ENCODE measurements around the gene ZNF768. TPM values are rescaled to one million over a fixed set of nuclear protein-coding genes. Genes with fewer than 3 reads are reported as not detected.
A peak's percentile ranks its signal among the peaks of the same experiment; 100 is the strongest.

ZNF768 gene
- total RNA-seq (ENCODE audit: insufficient read depth, low replicate concordance) = 14.7 TPM

DNA sequence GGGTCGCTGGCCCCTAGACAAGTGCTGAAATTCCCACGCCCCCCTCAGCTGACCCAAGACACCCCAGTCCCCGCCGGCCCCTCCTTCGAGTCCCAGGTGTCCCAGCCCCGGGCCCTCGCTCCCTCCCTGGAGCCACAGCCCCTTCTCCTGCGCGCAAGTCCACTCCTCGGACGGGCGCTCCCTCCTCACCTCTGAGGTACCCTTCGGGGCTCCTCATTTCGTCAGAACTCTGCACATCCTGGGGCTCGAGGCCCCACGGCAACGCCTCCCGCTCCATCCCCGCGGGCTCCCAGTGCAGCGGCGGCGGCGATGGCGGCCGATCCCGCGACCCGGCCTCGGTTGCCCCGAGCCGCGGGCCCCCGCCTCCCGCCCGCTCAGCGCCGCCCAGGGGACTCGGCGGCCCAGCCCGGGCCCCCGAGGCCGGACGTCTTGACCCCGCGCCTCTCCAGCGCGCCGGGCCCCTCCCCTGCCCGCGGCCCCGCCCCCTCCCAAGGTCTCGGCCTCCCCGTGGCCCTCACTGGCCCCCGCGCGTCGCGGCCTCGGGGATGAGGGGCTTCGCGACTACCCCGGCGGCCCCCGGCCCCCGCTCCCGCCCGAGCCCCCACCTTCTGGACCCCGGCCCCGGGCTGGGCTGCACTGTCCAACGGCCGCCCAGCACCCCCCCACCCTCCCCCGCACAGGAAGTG lies at the start of gene ZNF768:
Gene ZNF768 (minus strand): TSS at position 430 of the 686 bp plus-strand sequence. CDS start 153 bp downstream, at position 277.
- peak; percentile 31 for DNase-seq (ENCODE audit: low spot score)

DNA sequence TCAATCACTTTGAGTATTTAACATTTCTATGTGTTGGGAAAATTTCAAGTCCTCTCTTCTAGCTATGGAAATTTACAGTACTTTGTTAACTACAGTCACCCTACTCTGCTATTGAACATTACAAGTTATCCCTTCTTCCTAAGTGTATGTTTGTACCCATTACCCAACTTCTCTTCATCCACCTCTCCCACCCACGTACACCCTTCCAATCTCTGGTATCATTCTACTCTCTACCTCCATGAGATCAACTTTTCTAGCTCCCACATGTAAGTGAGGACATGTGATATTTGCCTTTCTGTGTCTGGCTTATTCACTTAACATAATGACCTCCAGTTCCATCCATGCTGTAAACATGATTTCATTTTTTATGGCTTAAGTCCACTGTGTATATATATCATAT lies 48.3 kb upstream of the ZNF768 start:
- no peak for DNase-seq (ENCODE audit: low spot score)

DNA sequence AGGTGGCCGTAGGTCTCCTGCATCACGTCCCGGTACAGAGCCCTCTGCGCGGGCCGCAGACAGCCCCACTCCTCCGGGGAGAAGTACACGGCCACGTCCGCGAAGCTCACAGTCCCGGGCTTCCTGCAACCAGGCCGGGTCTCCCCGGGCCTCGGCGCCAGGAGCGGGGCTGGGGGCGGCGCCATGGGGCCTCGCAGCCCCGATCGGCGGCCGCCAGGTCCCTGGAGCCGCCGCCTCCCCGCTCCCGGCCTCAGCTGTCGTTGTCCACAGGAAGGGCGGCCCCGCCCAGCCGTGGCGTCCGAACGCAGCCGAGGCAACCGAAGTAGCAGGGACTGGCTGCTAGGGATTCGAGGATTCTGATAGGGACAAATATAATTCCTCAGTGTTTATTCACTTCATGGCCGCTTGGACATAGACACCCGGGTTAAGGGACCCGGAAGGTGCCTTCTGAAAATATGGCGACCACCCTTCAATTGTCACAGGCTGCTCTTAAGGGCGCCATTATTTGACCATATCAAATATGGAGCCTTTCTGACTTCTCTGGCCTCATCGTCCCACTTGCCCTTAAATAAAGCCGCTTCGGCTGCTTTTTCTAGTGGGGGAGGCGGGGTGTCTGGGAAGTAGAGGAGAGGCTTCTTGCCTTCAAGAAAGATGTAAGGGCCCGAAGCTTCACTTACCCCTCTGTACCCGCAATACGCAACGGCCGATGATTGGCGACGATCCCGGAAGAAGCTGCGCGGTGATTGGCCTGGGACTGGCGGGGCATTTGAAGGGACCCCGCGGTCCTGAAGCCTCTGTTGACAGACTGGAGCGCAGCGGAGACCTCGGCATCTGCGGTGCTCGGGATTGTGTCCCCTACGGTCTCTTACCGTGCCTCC lies 45.3 kb upstream of the ZNF768 start, which contains the start of gene ZNF688:
Gene ZNF688 (minus strand): TSS at position 270 of the 878 bp plus-strand sequence. CDS start 85 bp downstream, at position 185.
- DNase-seq (ENCODE audit: low spot score) = peak; percentile 100

DNA sequence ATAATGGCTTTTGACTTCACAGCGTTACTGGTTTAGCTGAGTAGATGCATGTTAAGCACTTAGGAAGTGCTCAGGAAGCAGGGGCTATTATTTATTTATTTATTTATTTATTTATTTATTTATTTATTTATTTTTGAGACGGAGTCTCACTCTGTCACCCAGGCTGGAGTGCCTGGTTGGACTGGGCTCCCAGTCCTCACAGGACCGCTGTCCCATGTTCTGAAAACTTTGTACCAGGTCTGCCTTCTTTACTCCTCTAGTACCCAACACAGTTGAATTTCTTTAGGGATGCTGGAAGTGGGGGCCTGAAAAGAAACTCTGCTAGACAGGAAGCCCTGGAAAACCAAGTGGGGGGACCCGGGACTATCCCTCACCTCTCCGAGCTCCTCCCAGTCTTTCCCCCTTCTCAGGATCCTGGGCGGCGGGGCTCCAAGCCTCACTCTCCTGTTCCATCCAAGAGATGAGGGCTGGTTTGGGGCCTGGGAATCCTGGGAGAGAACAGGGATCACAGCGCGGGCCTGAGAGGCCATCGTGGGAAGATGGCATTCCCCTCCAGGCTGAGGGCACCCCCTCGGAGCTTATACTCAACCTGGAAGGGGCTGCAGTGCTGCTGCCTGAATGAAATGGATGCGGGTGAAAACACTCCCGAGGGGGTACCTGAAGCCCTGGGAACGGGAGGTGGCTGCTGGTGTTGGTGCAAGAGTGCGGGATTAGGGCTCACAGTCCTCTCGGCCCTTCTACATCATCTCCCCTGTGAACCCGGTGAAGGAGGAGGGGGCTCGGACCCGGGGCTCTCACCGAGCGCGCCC lies 44.5 kb upstream of the ZNF768 start:
- DNase-seq (ENCODE audit: low spot score) = peak; percentile 59

DNA sequence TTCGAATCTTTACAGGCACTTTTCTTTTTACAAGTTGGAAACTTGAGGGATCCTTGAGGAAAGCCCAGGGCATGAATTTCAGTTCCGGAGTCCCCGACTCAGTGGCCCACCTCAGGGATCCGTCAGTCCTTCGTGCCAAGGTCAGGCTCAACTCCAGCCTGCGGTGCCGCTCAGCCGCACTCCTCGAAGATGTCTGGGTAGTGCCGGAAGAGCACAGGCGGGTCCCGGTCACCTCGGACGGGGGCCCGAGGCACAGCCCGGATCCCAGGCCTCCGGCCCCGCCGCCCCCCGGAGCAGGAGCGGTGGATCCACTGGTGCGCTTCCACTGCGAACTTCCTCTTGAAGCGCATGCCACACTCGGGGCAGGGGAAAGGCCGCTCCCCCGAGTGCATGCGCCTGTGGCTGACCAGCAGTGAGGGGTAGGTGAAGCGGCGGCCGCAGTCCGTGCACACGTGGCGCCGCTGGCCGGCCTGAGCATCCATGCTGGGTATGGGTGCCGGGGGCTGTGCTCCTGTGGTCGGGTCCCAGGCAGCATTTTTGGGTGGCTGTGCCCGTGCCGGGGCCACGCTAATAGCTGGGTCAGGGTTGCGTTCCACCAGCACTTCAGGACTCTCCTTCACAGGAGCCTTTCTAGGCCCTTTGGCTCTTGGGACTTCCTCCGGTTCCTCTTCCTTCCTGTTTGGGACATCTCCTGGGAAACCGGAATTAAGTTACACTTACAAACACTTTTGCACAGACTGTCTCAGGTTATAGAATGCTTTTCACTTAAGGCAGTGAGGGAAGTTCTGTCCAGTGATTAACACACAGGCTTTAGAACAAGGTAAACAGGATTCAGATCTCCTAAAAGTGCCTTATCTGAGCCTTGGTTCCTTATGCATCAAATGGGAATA lies 43.6 kb upstream of the ZNF768 start:
- no peak for DNase-seq (ENCODE audit: low spot score)

DNA sequence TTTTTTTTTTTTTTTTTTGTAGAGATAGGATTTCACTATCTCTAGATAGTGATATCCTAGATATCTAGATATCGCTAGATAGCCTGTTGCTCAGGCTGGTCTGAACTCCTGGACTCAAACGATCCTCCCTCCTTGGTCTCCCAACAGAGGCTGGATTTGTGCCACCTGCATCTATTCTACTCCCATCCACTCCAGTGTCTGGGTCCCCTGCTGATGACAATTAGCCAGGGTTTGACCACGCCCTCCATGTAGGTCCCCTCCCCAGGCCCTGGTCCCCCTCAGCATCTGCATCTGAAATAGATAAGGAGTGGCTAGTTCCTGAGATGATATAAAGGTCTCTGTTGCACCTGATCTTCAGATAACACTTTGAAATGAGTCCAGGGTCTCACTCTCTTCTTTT lies 42.9 kb upstream of the ZNF768 start:
- no peak for DNase-seq (ENCODE audit: low spot score)

- no peak for DNase-seq (ENCODE audit: low spot score)
Observed at GRCh38 chr16:30567991-30568638, 41.7 kb upstream of the ZNF768 start.

- no peak for DNase-seq (ENCODE audit: low spot score)
Observed at GRCh38 chr16:30567160-30567990, 41.0 kb upstream of the ZNF768 start.

GRCh38 chr16:30566531-30566930 lies 40.2 kb upstream of the ZNF768 start:
- no peak for DNase-seq (ENCODE audit: low spot score)

- no peak for DNase-seq (ENCODE audit: low spot score)
Observed at GRCh38 chr16:30565984-30566383, 39.6 kb upstream of the ZNF768 start.

DNA sequence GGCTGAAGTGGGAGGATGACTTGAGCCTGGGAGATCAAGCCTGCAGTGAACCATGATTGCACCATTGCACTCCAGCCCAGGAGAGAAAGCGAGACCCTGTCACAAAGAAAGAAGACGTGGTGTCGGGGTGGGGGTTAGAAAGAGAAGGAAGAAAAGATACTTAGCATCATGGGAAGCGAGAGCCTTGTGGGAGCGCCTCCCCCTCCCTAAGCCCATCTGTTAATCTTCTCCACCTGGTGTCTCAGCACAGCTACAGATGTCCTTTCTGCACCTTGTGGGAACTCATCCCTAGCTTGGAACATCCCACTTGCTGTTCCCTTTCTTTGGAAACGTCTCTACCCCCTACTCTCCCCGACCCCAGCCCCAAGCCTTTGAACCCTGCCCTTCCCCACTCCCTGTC lies 39.2 kb upstream of the ZNF768 start:
- DNase-seq (ENCODE audit: low spot score) = no peak

GRCh38 chr16:30562021-30562420 lies 35.7 kb upstream of the ZNF768 start:
- no peak for DNase-seq (ENCODE audit: low spot score)

DNA sequence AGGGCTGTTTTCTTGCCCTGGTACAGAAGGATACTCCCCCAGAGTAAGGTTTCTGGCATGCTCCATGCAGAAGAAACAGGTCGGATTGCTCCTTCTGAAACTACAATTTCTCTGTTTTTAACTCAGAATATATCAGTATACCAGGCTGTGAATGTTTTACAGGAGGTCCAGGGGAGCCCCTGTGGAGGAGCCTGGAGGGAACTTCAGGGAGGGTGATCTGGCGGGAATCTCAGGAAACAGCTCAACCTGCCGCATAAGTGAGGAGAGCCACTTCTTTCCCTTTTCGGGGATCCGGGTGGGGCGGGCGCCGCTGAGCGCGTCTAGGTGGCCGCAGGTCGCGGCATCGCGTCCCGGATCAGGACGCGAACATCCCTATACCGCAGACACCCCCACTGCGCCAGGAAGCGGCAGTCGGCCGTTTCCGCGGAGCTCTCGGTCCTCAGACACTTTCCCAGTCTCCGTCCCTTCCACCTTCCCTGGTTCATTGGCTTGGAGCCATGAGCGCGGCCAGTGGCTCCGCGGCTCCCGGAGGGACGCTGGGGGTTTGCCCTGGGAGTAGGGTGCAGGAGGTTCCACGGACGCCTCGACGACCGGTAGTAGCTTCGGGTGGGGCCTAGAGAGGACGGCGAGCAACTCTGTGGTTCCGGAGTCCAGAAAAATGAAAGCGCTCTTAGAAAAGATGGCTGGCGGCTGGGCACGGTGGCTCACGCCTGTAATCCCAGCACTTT lies 34.9 kb upstream of the ZNF768 start:
- no peak for DNase-seq (ENCODE audit: low spot score)

GRCh38 chr16:30559690-30560089 lies 33.3 kb upstream of the ZNF768 start:
- DNase-seq (ENCODE audit: low spot score) = no peak

- DNase-seq (ENCODE audit: low spot score) = no peak
Observed at GRCh38 chr16:30558789-30559377, 32.5 kb upstream of the ZNF768 start.

GRCh38 chr16:30557957-30558788 lies 31.8 kb upstream of the ZNF768 start, which contains the start of gene ZNF764:
Gene ZNF764 (minus strand): TSS chr16:30558374. CDS start chr16:30558182, 192 bp downstream.
- peak; percentile 99 for DNase-seq (ENCODE audit: low spot score)

GRCh38 chr16:30557707-30557956 lies 31.3 kb upstream of the ZNF768 start:
- DNase-seq (ENCODE audit: low spot score) = no peak

GRCh38 chr16:30556125-30556473 lies 29.7 kb upstream of the ZNF768 start:
- DNase-seq (ENCODE audit: low spot score) = no peak
